CD4-positive, alpha-beta T cell treated with Interleukin-10 for 1 hour (primary cell): ENCODE measurements around the gene PCNX1.

ENCODE experiments used
- DNase-seq: peaks from one replicate; pipeline ENCODE4 v3.0.0-alpha.2; 2020

PCNX1 gene

DNA sequence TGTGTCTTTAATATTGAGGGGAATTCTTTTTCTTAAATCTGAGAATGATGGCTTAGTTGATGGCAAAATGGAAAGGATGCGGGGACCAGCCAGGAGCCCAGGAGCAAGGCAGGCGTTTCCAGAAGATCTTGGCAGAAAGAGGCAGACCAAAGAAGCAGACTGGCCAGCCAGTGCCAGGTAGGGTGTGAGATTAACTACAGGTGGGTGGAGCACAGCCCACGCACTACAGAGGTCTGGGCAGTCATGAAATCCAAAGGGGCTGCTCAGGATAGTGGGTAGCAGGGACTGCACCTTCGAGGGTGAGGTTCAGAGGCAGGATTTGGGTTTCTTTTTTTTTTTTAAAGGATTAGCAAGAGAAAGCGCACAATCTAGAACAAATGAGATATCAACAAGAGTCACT lies 17.7 kb upstream of the PCNX1 start:
- no peak for DNase-seq

DNA sequence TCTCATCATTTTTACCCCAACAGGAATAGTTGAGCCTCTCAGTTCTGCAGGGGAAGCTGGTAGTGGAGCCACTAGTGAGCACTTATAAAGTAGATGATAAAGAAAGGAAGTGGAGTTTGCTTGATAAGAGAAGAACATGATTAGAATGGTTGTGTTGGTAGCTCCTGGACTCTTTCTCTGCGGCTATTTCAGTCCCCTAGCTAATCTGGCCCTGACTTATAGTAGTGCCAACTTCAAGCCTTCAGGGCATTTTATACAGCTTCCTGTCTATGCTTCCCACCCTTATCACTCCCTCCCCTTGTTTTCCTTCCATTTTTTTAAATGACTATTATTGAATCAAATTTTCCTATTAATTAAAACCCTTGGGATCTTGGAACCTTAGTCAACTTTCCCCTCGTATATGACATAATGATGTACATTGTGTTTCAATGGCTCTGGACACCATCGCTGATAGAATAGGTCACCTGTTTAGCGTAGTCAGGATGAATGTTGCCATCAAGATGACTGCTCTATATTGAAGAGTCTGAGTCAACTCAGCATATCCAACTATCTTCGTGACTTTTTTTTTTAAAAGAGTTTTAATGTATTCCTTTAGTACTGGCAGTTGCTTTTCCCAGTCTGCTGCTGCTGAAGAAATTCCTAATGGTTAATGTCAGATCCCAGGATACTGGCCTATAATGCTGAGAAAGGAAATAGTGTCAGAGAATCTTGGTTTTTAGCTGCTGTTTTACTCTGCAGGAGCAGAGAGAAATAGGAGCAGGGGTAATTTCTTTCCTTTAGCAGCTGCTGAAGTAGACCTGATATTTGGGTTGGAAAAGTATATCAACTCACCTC lies 16.2 kb upstream of the PCNX1 start:
- DNase-seq, result no peak

DNA sequence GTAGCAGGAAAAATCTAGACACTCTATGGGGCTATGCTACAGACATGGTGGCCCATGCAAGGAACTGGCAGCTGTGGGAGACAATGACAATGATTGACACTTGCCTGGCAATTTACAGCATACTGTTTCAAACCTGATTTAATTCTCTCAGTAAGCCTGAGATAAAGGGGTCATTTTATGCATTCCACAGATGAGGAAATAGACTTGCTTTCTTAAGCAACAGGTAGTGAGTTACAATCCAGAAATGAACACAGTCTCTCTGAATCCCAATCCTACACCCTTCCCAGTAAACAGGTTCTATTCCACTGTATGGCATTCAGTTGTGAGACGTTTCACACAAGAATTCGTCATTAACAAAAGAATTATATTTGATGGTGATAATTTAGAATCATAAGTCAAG lies 15.5 kb upstream of the PCNX1 start:
- no peak for DNase-seq

DNA sequence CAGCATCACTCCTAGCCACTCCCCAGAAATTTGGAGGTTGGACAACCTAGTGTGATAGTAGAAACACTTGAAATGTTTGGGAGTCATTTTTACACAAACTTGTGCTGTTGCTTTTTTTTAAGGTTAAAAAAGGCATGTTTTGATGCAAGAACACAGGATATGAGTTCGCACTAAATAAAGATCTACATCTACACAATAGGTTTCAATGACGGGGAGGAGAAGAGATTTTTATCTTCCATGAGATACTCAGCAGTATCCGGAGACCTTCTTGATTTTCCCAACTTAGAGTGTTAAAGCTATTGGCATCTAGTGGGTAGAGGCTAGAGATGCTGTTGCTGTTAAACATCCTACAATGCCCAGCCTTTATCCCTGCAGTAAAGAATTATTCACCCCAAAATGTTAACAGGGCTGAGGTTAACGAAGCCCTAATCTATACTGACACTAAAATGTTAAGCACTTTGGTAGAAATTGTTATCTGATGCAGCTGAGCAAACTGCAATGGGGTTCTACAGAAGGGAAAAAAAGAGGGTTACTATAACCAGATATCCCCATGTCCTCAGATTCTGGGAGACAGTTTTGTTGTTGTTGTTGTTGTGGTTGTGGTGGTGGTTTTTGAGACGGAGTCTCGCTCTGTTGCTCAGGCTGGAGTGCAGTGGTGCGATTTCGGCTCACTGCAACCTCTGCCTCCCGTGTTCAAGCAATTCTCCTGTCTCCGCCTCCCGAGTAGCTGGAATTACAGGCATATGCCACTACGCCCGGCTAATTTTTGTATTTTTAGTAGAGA lies 14.0 kb upstream of the PCNX1 start:
- no peak for DNase-seq

DNA sequence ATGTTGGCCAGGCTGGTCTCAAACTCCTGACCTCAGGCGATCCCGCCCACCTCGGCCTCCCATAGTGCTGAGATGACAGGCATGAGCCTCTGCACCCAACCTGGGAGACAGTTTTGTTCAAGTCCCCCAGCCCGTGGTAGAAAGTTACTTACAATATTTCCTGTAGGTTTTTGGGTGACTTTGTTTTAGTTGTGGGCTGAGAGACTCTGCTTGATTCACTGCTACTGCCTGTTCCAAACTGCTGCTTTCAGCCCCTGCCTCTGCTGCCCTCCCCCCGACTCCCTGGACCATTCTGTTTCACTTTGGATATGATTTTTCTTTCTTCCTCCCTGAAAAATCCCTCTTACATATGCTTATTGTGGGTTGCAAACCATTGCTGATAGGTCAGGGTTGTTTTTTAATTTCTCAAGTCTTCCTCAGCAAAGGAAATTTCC lies 13.4 kb upstream of the PCNX1 start:
- no peak for DNase-seq

DNA sequence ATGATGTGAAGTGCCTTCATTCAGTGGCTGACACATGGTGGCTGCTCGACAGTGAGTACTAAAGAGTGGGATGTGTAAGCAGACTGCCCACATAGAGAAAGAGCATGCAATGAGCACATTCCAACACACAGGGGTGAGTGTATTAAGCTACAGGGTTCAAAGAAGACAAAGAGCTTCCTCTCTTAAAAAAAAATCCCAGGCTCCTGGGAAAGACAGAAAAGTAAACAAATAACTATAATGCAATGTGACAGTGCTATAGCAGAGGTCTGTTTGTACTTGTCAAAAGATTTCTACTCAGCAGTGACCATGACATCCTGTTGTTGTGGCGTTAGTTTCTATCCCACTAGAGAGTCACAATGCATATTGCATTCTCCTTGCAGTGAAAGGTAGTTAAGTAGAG lies 12.4 kb upstream of the PCNX1 start:
- no peak for DNase-seq

DNA sequence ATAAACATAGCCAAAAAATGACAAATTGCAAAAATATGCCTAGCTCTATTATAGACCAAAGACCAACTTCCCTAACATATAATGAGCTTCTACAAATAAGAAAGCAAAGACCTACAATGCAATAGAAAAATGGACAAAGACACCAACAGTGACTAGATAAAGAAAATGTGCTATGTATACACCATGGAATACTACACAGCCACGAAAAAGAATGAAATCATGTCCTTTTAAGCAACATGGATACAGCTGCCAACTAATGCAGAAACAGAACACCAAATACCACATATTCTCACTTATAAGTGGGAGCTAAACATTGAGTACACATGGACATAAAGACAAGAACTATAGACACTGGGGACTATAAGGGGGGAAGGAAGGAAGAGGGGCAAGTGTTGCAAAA lies 10.9 kb upstream of the PCNX1 start:
- no peak for DNase-seq

DNA sequence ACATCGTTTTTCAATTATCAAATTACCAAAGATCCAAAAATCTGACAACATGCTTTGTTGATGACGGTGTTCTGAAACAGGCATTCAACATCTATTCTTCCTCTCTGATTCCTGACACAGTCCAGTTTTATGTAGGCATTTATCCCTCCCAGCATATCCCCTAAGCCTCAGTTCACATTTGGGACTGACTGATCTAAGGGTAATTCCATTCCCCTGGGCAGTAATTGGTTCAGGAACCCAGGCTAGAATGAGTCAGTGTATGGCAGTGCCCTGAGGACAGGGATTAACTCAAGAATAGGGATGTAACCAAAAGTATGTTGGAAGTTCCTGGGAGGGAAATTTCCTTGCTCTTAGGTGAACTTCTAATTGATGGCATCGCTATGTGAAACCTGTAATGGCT lies 10.3 kb upstream of the PCNX1 start:
- no peak for DNase-seq

DNA sequence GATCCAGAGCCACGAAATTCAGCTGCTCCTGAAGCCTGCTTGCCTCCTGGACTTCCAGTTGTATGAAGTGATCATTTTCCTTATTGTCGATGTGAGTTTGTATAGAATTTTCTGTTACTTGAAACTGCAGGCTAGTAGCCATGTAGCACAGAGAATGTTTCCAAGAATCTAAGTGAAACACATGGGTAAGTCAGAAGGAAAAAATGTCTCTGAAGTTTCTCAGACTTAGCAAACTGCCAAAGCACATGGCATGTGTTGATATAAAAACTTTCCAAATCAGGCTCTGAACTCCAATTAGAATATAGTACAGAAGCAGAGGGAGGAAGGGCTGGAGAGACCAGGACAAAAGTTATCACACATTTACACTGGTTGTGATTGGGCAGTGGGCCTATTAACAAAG lies 9.8 kb upstream of the PCNX1 start:
- no peak for DNase-seq

DNA sequence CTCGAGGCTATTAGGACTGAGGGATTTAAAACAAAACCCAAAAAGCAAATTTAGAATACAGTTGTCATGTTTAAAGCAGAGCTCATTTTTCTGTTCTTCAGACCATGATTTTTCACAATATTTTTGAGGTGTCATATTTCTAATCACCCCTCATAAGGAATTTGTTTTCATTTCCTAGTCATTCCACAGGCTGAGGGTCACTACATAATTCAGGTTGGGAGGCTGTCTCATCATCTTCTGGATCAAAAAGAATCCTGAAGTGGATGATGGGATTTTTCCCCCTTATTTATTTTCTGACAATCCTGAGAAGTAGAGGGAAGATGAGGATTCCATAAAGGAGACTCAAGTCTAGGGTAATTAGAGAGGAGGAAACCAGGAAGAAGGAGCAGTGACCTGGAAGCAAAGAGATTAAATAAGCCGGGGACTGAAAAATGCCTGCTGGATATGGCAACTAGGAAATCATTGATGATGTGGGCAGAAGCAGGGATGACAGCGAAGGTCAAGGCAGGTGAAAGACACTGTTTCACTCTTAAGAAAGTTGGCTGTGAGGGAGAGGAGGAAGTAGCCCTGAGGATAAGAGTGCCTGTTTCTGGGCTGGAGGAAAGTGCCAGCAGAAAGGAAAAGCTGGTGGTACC lies 9.0 kb upstream of the PCNX1 start:
- no peak for DNase-seq

DNA sequence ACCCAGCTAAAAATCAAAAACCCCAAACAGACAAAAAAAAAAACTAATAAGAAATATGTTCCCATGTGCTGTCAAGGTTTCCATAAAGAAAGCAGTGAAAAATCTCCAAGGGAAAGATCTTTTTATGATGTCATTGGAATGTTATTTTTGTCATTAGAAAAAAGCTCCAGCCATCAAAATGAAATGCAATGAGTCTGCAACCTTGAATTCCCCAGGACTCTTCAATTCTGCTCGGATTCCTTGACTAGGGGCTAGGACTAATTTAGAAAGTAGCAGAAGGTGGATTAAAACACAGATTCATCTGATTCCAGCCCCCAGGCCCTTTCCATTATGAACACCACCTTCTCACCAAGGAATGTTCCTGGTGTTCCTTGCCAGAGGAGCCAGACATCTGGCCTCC lies 6.0 kb upstream of the PCNX1 start:
- DNase-seq, result no peak

DNA sequence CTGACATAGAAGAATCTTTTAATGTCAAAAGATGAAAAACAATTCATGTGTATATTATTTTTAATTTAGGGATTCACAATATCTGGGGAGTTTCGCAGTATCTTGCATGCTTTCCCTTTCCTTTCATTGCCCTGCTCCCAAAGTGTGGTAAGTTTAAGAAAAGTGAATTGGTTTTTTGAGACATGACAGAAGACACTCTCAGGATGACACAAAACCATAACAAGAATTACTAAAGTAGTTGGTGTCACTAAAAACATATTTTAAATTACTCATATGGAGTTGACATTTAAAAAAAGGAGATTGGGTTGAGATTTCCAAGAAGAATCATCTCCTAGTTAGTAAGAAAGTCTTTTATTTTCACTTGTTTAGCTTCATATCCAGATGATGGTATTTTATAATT lies 5.1 kb upstream of the PCNX1 start:
- DNase-seq, result no peak

DNA sequence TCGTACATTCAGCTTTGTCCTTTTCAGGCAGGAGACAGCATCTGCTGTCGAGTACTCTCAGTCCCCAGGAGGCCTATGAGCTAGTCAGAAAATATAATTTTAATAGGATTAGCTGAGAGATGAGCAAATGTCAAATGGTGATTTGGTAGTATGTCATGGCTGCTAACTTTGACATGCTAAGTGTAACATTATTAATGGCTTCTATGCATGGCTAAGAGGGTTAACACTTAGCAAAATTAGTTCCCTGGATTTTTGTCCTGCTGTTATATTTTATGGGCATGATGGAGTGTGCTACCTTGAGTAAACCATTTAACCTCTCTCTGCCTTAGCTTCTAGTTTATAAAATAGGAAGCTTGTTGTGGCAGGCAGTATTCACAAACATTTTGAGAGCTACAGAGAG lies 2.9 kb upstream of the PCNX1 start:
- no peak for DNase-seq

DNA sequence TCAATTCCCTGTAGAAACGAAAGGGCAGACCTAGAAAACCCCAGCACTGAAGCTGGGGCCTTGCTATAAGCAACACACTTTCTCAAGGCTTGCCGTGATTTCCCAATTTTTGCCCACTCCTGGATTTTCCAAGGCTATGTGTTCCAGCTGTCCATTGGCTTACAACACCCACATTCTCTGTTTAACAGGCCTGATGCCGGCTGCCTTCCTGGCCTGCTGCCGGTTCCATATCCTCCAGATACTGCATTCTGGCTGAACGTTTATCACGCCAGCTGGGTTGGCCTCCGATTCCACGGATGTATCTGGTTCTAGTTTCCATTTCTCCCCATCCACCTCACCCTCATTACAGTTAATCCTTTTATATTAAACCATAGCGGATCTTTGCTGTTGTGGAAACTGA lies 2.0 kb upstream of the PCNX1 start:
- no peak for DNase-seq

DNA sequence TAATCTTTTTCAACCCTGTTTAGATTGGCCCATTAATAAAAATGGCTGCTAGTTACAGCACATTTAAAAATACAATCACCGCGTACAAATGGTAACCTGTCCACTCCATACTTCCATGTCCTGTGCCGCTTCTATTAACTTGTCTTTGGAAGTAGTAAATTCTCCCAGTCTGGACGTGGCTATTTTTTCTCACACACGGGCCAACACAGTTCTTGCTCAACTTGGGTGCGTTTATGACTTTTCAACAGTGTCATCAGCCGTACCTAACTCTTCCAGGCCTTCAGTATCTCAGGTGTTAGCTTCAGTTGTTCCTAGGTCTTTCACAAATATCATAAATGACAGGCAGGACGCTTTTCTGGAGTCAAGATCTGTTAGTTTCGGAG lies 475 bp upstream of the PCNX1 start:
- no peak for DNase-seq

DNA sequence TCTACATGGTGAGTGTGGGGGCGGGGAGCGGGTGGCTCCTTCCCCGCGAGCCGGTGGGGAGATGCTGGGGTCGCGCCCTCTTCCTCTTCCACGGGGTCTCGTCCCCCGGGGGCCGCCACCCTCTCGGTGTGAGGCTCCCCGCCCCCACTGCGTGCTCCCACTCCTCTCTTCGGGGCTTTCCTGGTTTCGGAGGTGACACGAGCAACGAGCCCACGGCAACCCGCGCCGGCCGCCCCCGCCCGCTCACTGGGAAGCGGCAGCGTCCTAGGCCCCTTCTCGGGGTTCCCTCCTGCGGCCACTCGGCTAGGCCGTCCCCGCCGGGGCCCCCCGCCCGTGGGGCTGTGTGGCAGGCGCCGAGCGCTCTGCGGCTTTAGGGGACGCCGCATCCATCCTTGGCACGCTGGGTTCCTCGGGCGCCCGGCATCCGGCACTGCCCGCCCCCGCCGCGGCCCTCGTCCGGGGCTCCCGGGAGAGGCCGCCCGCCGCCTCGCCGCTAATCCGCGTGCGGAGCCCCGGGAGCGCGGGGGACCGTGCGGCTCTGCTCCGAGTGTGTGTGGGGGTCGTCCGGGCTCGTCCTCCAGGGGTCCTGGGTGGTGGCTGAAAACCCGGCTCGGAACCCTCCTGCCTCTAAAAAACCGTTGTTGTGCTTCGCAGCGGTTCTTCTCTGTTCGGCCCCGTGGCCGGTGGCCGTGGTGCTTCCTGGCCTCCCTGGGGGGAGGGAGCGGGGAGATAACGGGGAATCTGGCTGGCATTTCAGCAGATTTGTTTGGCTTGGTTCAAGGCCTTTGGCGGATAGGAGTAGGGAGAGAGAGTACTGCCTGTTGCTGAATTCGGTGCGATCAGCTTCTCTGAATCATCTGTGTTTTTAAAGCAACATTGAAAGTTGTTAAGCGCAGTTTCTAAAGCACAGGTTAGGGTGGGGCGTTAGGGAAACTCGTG lies 1.0 kb downstream of the PCNX1 start:
- peak; percentile 51 for DNase-seq

DNA sequence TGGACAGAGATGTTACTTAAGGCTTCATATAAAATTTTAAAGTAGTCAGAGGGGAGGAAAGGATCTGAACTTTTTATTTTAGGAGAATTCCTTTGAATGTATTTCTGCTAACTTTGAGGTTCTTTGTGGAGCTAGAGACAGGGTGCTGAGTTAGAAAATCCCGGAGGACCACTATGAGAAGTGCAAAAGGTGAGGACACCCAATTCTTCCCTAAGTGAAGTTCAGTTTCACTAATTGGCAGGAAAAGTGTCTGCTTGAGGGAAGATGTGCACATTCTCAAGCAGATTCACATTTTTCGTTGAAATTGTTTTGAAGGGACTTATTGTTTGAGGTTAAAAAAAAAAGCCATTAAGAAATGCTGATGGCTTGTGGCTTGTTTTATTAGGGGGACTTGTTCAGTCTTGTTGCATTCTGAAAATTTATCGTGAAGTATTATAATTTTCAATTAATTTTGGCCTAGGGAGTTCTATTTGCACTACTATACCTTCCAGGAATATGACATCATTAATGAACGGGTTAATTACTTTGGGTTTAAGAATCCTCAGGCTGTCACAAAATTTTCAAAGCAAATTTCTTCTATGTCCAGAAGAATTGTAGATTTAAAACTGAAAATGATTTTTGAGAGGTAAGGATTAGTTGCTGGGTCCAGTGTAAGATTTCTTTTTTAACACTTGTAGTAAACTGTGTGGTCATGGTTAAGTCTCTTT lies 1.8 kb downstream of the PCNX1 start:
- DNase-seq, result no peak

DNA sequence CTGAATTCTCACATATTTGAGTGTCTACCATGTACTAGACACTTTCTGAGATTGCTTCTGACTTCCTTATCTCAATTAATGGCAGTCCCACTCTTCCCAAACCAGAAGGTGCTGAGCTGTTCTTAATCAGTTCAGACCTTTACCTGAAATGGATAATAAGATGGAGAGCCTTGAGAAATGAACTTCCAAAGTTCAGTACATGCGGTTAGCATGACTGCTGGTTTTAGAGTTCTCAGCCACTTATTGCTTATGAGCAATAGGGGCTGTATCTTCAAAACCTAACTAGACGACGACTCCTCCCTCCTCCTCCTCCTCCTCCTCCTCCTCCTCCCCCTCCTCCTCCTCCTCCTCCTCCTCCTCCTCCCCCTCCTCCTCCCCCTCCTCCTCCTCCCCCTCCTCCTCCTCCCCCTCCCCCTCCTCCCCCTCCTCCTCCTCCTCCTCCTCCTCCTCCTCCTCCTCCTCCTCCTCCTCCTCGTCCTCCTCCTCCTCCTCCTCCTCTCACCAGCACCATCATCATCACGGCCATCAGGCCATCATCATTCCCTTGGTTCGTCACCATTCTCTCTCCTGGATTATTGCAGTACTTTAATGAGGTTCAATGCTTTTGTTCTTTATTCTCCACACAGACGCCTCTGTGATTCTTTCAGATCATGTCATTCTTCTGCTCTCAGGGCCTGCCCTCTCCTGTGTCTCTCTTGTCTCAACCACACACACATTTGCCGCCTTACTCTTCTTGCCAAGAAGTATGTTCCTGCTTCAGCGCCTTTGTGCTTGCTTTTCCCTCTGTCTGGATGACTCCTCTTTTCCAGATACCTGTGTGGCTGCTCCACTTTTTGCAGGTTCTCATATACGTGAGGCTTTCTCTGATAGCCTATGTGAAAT lies 2.7 kb downstream of the PCNX1 start:
- peak; percentile 40 for DNase-seq

DNA sequence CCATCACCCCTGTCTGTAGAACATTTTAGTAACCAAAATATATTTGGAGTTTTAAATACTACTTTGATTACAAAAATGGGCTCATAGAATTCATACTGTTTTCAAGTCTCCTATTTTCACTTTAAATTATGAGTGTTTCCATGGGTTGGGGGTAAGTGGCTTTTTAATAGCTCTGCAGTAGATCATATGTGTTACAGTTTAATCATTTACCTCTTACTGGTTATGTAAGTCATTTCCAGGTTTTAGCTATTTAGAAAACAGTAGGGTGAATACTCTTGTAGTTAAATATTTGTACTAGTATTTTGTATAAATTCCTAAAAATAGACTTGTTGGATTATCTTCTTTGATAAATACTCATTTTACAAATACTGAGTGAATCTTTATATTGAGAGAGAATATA lies 8.2 kb downstream of the PCNX1 start:
- no peak for DNase-seq

DNA sequence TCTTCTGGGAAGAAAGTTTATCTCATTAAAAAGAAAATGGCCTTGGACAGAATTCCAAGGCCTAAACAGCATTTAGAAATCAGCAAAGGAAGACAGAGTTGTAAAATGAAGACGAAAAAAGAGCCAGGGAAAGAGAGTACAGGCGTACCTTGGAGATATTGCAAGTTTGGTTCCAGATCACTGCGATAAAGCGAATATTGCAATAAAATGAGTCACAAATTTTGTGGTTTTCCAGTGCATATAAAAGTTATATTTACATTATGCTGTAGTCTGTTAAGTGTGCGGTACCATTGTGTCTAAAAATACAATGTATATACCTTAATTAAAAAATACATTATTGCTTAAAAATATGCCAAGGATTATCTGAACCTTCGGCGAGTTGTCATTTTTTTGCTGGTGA lies 9.0 kb downstream of the PCNX1 start:
- DNase-seq, result no peak

DNA sequence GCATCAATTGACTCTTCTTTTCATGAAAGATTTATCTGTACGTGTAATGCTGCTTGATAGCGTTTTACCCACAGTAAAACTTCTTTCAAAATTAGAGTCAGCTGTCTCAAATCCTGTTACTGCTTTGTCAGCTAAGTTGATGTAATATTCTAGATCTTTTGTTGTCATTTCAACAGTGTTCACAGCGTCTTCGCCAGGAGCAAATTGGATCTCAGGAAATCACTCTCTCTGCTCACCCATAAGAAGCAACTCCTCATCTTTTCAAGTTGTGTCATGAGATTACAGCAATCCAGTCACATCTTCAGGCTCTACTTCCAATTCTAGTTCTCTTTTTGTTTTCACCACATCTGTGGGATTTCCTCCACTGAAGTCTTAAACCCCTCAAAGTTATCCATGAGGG lies 9.5 kb downstream of the PCNX1 start:
- DNase-seq, result no peak
